Fibroblast of upper back skin (primary cell): ENCODE results near the gene NWD2.
A peak's percentile ranks its signal among the peaks of the same experiment; 100 is the strongest.

Experiments
- DNase-seq: peaks from one replicate; pipeline ENCODE4 v3.0.0-alpha.2; 2013

Gene NWD2

DNA sequence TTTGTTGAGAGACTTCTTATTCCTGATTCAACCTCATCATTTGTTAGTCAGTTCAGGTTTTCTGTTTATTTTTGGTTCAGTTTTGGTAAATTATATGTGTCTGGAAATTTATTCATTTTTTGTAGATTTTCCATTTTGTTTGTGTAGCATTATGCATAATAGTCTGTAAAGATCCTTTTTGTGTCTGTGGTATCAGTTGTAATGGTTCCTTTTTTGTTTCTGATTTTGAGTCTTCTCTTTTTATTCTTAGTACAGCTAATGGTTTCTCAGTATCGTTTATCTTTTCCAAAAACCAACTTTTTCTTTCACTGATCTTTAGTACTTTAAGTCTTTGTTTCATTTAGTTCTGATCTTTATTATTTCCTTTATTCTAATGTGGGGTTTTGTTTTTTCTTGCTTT is 61.4 kb downstream of the NWD2 start:
- no peak for DNase-seq

DNA sequence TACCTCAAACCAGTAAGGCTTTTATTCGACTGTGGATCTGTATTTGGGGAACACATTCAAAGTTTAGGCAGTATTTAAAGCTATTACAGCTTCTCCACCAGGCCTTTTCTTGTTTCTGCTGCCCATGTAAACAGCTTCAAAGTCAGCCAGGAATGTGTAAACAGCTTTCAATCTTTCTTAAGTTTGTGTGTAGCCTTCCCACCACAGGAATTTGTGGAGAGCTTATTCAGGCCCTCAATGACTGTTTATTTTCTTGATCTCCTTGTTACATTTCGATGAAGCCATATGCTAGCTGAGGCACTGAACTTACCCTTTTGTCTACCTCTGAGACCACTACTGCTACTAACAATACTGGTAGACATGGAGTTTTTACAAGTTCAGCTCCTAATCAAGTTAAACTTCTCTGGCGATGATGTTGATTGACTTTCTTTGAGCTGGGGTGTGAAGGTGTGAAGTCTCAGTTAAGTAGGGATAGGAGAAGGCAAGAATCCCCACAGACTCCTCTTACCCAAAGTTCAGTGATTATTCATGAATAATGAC is 72.6 kb downstream of the NWD2 start:
- no peak for DNase-seq

DNA sequence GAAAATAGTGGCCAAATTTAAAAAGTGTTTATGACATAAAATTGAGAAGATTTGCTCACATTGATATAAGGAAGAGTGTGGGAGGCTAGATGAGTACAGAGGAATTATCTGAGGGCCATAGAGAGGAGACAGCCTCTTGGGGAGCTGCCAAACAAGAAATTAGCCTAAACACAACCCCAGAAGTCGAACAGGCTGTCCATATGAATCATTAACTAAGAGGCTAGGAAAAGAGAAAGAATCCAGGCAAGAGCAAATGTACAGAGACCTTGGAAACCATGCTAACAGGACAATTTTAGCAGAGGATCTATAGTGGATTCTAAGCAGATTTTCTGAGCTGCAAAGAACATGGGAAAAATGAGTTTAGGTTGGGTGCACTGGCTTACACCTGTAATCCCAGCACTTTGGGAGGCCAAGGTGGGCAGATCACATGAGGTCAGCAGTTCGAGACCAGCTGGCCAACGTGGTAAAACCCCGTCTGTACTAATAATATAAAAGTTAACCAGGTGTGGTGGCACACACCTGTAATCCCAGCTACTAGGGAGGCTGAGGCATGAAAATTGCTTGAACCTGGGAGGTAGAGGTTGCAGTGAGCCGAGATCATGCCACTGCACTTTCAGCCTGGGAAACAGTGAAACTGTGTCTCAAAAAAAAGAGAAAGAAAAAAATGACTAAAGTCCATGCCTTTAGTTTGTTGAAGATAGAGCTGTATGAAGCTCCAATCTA is 76.1 kb downstream of the NWD2 start:
- DNase-seq: no peak

DNA sequence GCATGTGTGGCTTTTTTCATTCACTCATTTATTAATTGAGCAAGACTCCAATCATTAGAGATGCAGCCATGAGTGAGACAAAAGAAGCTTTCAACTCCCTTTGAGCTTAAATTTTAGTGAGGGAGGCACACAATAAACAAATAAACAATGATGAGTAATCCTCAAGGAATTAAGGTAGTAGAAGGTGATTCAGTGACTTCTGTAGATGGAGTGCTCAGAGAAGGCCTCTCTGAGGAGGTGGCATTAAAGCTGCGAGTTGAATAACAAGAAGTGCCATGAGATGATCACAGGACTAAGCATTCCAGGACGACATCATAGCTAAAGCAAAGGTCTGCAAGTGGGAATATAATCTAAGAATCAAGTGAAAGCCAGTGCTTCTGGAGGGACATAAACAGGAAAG is 77.6 kb downstream of the NWD2 start:
- no peak for DNase-seq

DNA sequence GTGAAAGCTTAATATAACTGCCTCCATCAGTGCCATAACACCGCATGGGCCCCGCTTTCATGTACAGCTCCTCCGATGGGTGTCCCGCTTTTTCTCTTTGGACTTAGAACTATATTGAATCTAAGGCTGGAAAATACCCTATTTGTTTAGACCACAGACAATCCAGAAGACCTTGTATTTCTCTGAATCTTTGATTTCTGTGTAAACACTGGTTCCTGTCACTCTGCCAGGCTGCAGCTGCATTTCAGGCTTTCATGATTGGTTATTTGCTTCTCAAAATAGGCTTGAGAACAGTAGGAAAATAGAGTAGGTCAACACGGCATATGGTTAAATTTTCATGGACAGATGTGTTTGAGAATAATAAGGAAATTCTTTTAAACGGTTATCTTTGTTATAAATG is 80.0 kb downstream of the NWD2 start:
- DNase-seq: no peak

DNA sequence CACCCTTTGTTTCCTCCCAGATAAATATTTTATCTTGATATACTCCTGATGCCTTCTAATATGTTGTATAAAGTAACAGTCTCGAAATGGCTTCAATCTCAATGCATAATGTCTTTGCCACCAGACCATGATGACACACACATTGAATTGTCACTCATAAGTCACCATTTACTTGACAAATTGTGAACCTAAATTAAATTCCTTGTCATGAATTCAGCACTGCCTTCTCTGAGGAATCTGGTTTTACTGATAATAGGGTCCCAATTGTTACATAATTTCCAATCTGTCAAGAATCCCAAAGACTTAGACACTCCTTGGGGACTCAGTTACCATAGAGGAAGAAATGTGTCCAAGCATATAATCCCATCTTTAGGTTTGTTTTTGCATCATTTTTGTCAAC is 82.3 kb downstream of the NWD2 start:
- no peak for DNase-seq

DNA sequence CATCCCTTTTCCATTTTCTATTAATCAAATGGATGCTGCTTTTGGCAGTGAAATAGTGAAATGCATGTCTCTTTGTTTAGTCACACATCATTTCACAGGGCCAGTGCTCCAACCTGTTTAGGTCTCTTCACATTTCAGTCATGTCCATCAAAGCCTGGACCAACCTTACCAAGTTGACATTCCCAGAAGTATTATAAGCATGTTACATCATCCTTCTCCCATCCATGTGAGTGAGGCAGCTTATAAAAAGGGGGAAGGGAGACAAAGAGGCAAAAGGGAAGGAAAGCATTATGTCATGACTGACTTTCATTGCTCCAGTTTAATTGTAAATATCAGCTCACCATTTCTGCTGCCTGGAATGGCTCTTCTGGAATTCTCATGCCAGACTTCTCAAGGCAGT is 94.4 kb downstream of the NWD2 start:
- DNase-seq: no peak

DNA sequence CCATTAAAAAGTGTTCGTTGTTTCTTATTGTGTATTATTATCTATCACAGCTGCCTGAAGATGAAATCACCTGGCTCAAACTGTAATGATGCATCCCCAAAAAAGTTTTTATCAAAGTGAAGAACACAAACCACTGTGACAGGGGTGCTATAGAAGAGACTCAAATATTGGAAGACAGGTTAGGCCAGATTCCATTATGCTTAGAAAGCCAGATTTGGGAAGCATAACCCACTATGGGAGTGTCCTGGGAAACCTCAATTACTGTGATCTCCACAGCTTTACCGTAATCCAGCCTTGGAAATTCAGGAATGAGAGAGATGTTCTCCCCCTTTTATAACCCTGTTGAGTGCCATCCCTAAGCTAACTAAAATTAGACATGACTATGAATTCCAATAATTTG is 114.2 kb downstream of the NWD2 start:
- no peak for DNase-seq

DNA sequence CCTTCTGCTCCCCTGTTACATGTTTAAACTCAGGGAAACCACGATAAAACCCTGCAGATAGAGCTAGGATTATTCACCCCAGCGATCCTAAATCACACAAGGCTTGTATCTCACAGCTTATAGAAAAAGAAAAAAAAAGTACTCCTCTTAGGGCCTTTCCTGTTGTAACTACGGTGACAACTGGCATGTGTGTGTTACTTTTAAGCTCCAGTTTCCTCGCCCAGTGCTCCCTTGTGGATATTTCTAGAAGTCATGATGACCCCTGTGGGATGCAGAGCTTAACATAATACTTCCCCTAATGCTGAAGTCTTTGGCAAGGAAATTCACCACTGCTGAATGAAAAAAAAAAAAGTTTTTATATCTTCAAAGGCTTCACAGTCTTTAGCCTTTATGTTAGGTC is 114.7 kb downstream of the NWD2 start:
- DNase-seq: no peak

DNA sequence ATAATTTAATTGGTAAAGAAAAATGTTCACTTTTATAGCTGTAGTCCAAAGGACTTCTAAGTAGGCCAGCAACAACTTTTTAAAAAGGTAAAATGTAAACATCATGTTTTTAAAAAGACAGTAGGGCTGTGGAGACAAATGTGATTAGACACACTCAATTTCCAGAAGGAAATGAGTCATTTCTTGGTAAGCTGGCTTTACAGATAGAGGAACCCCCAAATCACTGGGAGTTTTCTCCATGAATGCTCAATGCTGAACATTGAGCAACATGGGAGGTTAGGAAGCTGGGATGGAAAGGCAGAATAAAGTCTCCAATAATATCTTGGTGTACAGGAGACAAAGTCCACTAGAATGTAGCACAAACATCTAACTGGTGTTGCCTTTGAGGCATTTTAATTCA is 121.3 kb downstream of the NWD2 start:
- no peak for DNase-seq

DNA sequence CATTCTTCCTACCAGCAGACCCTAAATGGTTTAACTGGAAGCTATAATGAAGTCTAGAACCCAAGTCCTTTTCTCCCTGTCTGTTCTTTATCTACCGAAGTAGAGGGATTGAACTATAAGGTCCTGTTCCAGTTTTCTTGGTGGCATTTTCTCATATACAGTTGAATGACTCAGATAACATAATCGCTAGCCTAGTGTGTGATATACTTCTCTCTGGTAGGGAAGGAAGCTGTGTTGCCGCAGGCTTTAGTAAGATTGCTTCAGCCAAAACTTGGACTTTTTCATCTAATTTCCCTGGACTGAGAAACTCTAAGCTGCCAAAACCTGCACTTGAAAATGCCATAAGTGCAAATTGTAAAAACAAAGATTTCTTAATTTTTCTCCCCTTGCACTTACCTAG is 123.4 kb downstream of the NWD2 start:
- no peak for DNase-seq

DNA sequence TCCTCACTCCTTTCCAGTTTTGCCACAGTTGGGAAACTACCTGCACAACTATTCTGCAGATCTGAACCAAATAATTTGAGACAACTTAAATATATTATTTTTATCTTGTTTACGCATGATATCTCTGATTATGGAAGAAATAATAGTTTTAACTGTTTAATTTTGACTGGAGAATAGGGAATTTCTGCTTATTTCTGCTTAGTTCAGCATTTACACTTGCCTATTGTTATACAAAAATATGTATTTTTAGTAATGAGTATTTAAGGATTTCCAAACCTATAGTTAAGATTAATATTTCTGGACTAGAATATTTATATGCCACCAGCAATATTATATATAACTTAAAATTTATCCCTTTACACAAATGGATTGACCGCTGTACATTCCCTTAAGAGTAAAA is 125.5 kb downstream of the NWD2 start:
- no peak for DNase-seq

DNA sequence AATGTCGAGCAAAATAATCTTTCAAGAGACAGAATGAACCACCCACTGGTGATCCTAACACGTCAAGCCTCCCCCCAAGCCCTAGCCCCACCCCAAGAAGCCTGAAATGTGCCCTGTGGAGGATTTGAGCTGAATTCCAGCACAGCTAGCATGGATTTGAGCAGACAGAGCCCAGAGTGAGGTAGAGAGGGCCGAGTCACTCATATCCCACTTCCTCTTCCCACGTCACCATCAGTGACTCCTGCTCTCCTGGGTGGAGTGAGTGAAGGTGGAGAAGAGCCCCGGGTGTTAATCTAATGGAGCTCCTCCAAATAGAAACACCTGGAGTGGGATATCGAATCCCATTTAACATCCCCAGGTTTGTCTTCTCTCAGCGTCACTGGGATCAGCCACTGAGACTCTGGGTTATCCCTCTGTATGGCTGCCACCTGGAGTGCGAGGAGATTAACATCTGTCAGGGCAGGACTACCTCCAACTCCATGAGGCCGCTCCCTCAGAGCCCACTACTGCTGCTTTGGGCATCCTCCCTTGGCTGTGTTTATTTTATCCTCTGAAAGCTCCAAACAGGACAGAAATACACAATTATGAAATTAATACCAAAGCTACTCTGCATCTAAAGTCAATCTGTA is 136.6 kb downstream of the NWD2 start:
- no peak for DNase-seq

DNA sequence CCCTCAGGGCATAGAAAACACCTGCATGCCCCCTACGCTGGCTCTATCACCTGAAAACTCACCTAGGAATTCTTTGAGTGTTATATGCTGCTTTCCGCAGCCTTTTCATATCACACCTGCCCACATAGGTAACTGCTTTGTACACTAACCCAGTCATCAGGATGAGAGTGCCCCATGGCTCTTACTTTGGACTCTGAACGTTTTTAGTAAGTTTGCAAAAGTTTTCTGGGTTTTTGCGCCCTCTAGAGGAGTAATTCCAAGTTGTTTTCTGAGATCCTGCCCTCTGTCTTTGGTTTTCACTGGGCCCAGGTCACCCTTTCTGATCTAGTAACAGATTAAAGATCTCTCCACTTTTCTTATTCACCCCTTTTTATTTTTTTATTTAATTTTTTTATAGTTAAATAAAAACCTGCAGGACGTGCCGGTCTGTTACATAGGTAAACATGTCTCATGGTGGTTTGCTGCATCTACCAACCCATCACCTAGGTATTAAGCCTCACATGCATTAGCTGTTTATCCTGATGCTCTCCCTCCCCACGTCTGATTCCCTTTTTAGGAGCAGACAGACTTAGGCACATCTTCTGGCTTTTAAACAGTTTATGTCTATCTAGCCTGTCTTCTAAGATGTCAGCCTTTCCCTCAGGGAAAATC is 139.2 kb downstream of the NWD2 start:
- peak; percentile 7 for DNase-seq

DNA sequence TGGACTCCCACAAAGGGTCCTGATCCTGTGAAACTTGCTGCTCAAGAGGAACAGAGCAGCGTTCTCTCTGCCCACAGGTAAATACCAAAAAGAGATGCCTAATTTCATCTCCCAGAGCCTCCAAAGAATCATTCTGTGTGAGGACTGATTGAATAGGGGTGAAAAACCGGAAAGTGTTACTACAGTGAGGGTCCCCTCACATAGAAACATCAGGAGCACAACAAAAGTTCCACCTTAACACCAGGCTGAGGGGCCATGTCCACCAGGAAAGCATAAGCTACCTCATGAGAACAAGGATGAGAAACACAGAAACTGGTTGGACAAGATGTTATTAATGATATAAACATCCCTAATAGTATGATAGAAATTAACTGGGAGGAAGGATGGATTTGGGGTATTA is 140.9 kb downstream of the NWD2 start:
- no peak for DNase-seq

DNA sequence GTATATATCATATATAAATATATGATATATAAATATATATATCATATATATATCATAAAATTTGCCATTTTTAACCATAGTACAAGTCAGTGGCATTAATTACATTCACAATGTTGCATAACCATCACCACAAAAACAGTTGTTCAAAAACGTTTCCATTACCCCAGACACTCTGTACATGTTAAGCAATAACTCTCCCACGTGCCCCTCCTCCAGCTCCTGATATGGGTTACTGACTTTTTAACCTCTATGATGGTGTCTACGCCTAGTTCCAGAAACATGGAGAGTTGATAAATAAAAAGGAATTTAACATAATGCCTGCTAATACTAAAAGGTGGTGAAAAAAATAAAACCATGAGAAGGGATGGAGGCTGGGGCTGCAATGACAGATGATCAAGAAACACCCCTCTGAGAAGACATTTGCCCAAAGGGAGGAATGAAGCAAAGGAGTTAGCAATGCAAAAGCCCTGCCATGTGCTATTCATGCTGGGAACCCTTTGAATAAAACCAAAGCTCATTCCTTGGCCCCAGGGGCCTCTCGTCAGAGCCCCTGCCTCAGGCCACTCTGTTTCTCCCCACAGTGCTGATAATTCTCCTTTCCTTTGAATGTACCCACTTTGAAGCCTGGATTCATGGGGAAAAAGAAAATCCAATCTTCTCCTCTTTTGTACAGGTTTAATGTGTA is 144.3 kb downstream of the NWD2 start:
- DNase-seq: no peak

DNA sequence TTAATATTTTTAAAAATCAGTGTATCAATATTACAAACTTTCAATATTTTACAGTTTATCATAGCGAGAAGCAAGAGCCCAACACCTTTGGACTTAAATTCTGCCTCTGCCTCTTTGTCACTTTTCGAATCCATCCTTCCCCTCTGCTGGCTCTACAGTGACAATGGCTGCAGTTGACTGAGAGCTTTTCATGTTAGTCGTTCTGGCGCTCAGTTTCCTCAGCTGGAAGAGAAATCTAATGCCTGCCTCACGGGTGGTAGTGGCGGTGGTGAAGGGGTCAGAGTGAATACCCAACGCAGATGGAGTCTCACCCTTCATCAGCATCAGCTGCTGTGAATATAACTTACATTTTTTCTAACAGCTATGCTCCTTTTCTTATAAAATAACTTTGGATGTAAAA is 144.8 kb downstream of the NWD2 start:
- no peak for DNase-seq

DNA sequence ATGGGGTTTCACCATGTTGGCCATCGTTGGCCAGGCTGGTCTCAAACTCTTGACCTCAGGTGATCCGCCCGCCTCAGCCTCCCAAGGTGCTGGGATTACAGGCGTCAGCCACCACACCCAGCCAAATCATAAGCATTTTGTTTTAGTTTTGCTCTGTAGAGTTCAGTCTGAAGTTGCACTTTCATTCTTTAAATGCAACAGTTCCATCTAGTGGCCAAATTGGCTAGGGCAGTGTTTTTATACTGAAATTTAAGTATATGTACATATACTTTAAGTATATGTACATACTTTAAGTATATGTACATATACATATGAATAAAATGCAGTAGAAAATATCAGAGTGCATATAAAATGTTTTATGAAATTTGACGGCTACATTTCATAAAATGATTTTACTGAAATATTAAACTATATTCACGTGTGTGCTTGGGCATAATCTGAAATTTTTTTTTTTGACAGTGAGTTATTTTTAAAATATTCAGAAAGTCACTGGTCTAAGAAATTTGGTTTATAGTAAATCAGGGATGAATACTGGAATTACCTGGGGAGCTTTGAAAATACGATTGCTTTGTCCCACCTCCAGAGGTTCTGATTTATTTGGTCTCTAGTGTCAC is 145.5 kb downstream of the NWD2 start:
- DNase-seq: peak; percentile 38

DNA sequence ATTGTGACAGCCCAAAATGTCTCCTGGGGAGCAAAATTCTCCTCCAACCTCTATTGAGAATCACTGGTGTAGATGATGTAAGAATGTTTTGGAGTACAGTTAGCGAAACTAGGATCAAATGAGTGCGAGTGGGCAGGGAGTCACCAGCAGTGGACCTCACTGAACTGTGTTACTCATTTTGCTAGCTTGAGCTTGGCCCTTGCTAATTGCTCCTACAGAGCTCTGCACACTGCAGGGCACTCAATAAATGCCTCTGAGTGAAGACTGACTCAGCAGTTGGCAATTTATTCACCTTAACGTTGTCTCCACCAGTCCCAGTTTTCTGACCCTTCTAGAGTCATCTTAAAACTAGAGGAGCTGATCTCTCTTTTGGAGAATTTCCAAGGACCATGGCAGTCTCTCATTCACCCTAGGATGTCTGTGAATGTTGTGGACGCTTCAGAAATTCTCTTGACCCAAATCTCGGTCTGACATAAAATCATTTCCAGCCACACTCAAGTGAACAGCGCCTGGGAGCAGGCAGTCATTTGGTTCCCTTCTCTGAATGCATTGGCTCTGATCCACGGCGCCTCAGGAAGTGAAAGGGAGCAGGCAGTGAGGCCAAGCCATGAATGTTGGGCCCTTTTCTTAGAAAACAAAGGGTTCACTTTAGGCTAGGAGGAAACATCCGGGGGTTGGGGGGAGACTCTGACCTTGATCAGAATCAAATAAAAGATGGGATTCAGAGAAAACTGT is 148.1 kb downstream of the NWD2 start:
- no peak for DNase-seq

DNA sequence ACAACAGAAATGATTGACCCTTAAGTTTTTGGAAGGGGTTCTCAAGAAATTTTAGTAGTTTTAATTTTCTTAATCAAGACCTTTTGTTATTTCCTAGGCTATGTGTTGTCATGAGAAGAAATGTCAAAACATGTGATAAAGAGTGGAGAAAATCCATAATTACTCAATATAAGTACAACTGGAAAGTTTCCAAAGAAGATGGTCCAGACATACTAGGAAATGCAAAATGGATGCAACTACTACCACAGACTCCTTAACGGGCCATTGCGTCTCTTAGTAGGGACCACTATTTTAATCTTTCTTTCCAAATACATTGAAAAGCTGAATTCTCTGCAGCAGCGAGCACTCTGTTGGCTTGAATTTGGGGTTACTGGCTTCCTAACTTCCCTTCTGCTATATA is 148.8 kb downstream of the NWD2 start:
- DNase-seq: no peak

DNA sequence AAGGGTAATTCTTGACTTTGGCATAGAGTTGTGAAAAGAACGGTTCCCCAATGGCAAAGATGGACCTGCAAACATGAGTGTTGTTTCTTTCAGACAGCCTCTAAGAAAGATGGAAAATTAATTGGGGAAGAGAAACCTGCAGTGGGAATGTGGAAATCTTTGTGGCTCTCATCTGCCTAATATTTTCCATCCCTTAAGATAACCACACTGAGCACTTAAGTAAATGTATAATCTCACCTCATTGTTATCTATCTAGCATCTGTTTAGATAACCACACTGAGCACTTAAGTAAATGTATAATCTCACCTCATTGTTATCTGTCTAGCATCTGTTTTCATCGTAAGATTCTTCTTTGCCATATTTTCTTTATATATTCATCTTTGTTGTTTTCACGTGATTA is 149.3 kb downstream of the NWD2 start:
- DNase-seq: no peak

DNA sequence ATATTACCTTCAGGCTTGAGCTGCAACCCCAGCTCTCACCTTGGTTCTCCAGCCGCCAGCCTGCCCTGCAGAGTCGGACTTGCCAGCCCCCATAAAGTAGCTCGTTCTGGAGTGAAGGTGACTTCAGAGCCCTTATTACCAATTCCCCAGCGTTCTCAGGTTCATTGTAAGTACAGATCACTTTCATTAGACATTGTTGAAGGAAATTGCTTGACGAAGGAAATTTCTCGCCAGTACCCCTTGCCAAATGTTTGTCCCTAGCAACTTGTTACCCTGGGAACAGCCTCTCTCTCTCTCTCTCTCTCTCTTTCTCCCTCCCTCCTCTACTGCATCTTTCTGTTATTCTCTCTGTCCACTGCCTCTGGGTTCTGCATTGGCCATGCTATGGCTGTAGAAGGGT is 153.0 kb downstream of the NWD2 start:
- DNase-seq: no peak
